ENCODE data around the gene RAMACL.
A peak's percentile ranks its signal among the peaks of the same experiment; 100 is the strongest.

Gene RAMACL

GRCh38 chr6:166575205-166575604 lies 11.3 kb downstream of the RAMACL start:
- ATAC-seq (no peak), DNase-seq (no peak)

GRCh38 chr6:166573511-166574216 lies 12.8 kb downstream of the RAMACL start:
- no peak for ATAC-seq
- DNase-seq: no peak

- ATAC-seq: no peak
- DNase-seq: no peak
Observed at GRCh38 chr6:166572370-166573261, 13.9 kb downstream of the RAMACL start.

- DNase-seq (no peak), ATAC-seq (no peak)
Observed at GRCh38 chr6:166570929-166571713, 15.4 kb downstream of the RAMACL start.

GRCh38 chr6:166569206-166569605 lies 17.3 kb downstream of the RAMACL start:
- no peak for DNase-seq

GRCh38 chr6:166567813-166568212 lies 18.7 kb downstream of the RAMACL start:
- no peak for DNase-seq
- ATAC-seq: no peak

More at GRCh38 chr6:166569206-166569605, 17.3 kb downstream of the RAMACL start:
- no peak for ATAC-seq

- DNase-seq (no peak), ATAC-seq (no peak)
Observed at GRCh38 chr6:166567107-166567506, 19.4 kb downstream of the RAMACL start.

GRCh38 chr6:166566026-166567011 lies 20.2 kb downstream of the RAMACL start:
- no peak for DNase-seq
- no peak for ATAC-seq

GRCh38 chr6:166565084-166565967 lies 21.2 kb downstream of the RAMACL start:
- no peak for ATAC-seq
- DNase-seq: no peak

GRCh38 chr6:166563805-166564204 lies 22.7 kb downstream of the RAMACL start:
- DNase-seq (no peak), ATAC-seq (no peak)

- ATAC-seq (no peak), DNase-seq (no peak)
Observed at GRCh38 chr6:166563200-166563599, 23.3 kb downstream of the RAMACL start.

- peak; percentile 39 for ATAC-seq
- DNase-seq: no peak
Observed at GRCh38 chr6:166562726-166563125, 23.8 kb downstream of the RAMACL start.

- DNase-seq: no peak
- ATAC-seq: no peak
Observed at GRCh38 chr6:166561771-166562359, 24.6 kb downstream of the RAMACL start.

- ATAC-seq: no peak
- no peak for DNase-seq
Observed at GRCh38 chr6:166560222-166560621, 26.3 kb downstream of the RAMACL start.

GRCh38 chr6:166559662-166560061 lies 26.8 kb downstream of the RAMACL start:
- DNase-seq (no peak), ATAC-seq (no peak)

GRCh38 chr6:166559211-166559610 lies 27.3 kb downstream of the RAMACL start:
- DNase-seq (no peak), ATAC-seq (no peak)

GRCh38 chr6:166558156-166559005 lies 28.1 kb downstream of the RAMACL start:
- DNase-seq (no peak), ATAC-seq (no peak)

- no peak for DNase-seq
- peak; percentile 43 for ATAC-seq
Observed at GRCh38 chr6:166556863-166557322, 29.6 kb downstream of the RAMACL start.

GRCh38 chr6:166556336-166556735 lies 30.1 kb downstream of the RAMACL start:
- no peak for DNase-seq
- no peak for ATAC-seq
